ENCODE data around the gene LARGE1.

GRCh38 chr22:33659448-33659847 is 260.8 kb downstream of the LARGE1 start:
- TF ChIP-seq EZH2phosphoT487 (IDR thresholded peaks at IDR 0.05; ENCODE audit: low read depth, severe bottlenecking, unreplicated experiment) (no peak), CTCF (IDR thresholded peaks at IDR 0.05; ENCODE audit: poor library complexity) (no peak)

Data from hepatocyte (in vitro differentiated cells).